Activated T-helper 1 cell treated with anti-CD3 and anti-CD28 coated beads, Interleukin-2, amount 50 U/mL, for 16 hours (primary cell): ENCODE results near the gene HSP90AB1.
A peak's percentile ranks its signal among the peaks of the same experiment; 100 is the strongest.

Source experiments
- DNase-seq, 2 donors: peaks; one replicate each; pipeline ENCODE4 v3.0.0-alpha.2; 2020; ENCODE audit warnings: low read depth in 1 of 2, low spot score in 1 of 2

HSP90AB1 gene

GRCh38 chr6:44284867-44285266 is 38.0 kb downstream of the HSP90AB1 start:
- DNase-seq = no peak

- no peak for DNase-seq
Observed at GRCh38 chr6:44285552-44286284, 38.8 kb downstream of the HSP90AB1 start.

DNA sequence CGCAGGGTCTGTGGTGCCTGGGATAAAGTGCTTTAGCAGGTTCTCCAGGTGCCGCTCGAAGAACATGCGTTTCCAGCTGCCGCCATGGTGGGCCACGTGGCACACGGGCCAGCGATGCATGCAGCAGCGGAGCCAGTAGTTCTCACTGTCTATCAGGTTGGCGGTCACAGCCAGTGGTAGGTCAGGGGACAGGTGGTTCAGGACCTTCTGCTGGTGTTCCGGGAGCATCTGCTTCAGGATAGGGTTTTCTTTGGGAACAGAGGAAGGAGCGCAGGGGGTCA is 39.3 kb downstream of the HSP90AB1 start:
- no peak for DNase-seq

- DNase-seq = no peak
Observed at GRCh38 chr6:44286747-44287146, 39.8 kb downstream of the HSP90AB1 start.

DNA sequence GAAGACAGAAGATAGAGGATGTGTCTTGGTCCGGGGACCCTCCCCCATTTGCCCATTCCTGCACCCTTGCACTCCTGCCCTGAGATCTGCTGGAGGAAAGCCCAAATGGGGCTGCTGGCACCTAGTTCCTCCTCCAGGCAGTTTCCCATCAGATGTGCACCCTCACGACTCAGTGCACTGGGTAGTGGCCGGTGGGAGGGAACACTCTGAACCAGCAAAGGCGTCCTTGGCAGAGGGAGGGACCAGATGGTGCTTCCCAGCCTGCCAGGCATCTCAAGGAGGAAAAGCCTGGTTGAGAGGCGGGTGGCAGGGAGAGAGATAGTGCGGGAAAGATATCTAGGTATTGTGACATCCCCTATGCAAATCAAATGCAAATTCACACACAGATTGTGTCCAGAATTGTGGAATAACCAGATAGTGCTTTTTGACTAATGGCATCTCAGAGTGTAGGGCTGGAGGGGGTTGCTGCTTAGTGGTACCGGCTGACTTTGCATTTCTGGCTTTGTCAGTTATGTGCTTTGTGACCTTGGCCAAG is 42.9 kb downstream of the HSP90AB1 start:
- no peak for DNase-seq

DNA sequence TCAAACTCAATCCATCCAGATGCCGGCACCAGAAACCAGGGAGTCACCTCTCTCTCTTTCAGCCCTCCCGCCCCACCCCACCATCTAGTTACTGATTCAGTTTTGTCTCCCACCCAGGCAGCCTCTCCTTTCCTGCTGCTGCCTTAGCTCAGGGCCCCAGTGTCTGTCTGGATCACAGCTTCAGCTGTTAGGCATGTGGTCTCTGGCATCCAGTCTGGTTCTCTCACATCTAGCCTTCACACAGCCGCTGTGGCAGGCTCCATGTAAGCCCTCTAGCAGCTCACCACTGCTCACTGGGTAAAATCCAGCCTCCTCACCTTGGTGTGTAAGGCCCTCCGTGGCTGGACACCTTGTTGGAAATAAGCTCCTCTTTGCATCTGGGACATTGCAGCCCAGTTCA is 44.9 kb downstream of the HSP90AB1 start:
- no peak for DNase-seq

DNA sequence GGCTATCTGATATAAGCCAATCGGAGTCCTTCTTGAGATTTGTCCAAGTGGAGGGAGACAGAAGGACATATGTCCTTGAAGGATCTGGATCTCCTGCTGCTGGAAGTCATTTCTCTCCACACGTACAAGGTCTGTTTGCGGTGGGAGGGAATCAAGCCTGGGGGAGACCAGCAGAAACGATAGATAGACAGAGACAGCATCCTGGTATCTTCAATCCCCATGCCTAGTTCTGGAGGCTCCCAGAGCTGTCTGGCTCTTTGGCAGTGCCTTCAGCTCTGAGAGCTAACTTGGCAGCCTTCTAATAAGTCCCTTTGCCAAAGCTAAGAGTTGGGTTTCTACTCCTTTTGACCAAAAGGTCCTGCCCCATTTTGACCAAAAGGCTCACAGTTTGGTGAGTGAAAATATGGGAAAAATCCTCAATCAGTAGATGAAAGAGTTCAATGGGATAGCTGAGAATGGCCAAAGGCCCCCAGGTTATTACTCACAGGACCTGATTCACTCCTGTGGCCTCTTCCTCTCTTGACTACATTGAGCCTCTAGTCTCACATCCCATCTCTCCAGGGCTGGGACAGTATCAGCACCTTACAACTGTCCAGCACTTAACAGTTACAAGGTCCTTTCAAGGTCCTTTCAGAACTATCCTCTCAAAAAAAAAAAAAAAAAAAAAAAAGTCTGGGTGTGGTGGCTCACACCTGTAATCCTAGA is 45.9 kb downstream of the HSP90AB1 start:
- no peak for DNase-seq

- DNase-seq = no peak
Observed at GRCh38 chr6:44294832-44295791, 48.2 kb downstream of the HSP90AB1 start.

DNA sequence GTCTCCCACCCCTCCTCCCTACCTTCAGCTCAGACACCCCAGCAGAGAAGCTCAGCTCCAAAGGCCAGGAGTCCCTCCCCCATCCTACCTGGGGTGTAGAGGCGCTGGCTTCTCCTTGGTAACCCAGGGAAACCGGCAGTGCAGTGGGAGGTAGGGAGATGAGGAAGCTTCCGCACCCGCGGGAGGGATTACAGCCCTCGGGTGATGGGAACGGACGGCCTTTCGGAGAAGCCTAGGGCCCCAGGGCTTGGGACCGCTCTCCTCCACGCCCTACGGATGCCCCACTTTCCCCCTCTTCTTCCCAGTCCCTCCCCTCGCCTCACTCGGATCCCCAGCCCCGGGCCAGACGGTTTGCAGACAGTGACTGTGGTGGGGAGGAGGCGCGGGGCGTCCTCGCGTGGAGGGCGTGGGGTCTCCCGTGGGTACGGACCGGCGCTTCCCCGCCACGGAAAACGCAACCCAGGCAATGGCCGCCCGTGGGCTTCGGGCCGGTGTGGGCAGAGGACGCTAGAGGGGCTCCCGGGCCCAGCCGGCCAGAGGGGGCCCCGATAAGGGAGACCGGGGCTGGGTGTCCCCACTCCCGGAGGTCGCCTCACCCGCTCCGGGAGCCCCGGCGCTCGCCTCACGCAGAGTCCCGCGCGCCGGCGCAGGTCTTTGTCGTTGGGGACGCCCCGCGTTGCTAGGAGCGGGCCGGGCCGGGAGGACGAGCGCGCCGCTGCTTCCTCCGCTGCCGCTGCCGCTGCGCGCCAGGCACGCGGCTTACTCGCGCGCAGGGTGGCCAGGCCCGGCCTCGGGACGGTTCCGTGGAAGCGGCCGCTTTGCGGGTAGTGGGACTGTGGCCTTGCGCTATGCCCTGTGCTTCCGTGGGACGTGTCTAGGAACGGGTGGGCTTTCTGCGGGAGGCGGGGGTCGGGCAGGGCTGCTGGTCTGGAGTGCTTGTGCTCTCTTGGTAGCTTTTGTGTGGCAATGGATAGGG is 50.5 kb downstream of the HSP90AB1 start:
- peak in 1 of 2 donors; percentile 19 for DNase-seq

DNA sequence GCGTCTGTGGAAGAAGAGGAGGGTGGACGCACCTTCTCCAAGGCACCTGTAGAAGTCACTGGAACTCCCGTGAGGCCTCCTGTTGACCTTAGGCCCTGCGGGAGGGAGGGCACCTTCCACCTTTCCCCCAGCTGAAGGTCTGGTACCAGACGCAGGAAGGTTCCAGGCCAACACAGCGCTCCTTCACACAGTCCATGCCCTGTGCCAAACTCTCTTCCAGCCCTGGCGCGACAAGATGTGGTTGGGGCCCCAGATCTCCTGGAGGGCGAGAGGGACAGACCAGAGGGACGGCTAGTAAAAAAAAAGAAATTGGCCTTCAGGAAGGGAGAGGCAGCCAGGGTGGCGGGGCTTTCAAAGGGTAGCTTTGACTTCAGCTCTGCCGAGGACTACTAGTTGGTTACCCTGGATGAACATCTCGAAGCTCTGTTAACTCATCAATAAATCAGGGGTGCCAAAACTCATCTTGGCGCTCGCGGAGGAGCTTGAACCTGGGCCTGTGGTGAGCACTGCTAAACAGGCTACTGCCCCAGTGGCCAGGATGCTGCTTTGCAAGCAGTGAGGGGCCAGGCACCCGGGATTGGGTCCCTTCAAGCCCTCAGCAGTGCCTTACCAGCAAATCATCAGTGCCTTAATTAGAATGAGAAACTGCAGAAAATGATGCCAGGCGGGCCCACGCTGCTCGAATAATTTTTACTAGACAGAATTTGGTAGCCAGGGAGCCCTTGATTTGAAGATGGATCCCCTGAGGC is 51.3 kb downstream of the HSP90AB1 start:
- no peak for DNase-seq

DNA sequence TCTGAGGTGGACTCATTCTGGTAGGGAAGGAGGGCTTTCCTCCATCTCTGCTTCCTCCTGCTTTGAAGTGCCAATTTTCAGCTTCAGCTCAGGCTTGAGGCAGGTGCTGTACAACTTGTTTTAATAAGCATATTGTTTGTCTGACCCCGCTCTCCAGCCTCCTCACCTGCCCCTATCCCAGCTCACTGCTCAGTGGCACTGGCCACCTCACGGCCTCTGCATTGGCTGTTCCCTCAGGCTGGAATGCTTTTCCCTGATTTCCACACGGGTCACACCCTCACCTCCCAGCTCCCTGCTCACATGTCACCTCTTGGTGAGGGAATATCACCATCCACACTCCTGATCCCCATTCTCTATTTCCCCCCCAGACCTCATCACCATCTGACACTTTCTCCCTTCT is 52.0 kb downstream of the HSP90AB1 start:
- DNase-seq = no peak

GRCh38 chr6:44300292-44300823 is 53.5 kb downstream of the HSP90AB1 start:
- DNase-seq = no peak

DNA sequence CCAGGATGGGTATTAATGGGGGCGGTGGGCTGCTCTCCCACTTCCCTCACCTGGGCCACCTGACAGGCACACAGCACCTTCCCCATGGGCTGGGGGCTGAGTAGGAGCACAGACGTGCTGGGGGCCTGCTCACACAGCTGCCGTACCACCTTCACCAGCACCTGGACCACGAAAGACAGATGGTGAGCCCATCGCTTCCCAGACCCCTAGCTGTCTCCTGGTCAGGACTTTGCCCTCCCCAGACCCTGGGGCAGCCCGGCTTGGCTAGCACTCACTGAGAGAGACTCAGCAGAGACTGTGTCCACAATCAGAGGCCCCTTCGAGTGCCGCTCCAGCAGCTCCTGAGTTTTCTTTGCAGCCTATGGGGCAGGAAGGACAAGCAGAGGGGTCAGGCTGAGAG is 54.2 kb downstream of the HSP90AB1 start:
- no peak for DNase-seq

DNA sequence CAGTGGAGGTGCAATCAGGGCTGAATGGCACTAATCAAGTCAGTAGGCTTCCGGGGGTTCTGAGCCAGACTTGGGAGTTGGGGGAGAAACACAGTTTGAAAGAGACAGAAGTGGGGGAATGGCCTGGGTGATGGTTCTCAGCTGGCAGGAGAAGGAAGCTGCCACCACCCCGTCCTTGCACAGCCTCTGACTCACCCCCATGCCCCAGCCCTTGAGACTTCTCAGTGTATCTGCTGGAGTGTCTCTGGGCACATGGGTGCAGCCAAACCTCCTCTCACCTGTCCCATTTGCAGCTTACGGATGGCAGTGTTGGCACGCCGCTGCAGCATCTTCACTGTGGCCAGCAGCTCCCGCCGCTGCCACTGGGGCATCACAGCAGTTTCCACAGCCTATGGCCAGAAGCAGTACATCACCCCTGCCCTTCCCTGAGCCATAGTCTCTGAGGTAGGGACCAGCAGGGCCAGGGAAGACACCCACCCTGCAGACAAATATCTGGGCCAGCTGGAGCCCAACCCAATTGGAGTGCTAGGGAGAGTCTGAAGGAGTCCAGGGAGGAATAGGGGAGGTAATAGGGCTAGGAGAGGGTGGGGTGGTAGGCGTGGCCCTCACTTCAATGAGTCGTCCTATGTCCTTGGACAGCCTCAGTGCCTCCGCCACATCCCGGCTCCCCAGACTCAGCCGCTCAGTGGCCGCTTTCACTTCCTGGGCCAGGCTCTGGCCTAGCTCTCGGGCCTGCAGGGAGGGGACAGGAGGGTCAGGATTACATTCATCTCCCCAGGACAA is 55.1 kb downstream of the HSP90AB1 start:
- no peak for DNase-seq

DNA sequence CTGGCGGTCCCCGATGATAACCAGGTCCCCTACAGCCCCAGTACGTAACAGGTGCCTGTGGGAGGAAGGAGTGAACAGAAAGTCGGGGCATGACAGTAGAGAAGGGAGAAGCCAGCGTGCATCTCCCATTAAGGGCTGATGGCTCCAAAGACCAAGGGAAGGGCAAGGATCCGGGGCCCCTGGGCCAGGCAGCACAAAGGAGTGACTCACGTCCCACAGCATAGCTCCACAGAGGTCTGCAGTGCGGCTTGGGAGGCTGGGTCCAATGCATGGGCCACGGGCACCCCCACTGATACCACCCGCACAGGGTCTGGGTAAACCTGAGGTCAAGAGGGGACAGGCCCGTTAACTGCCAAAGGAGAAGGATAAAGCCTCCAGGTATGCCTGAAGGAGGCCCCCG is 56.0 kb downstream of the HSP90AB1 start:
- no peak for DNase-seq
